GM12878 (cell line): ENCODE results near the gene CLSTN2. TPM values are rescaled to one million over a fixed set of nuclear protein-coding genes. Genes with fewer than 3 reads are reported as not detected.

ENCODE experiments used
- ATAC-seq: fragments of 200-7000 bp; cut with Tn5 transposase; 3 replicates; pipeline ENCODE4 v1.9.1; 2020; ENCODE audit warnings: mild to moderate bottlenecking, moderate library complexity
- BruUV-seq: library from RNA; stranded (reverse); fragments of 400-500 nt; replicated peaks from 2 replicates; lab custom pipeline; 2021; lab: Mats Ljungman, UMichigan
- CTCF ChIA-PET: fragments of 300-600 bp; sonication (Branson Sonifier 250); formaldehyde crosslinking; extraction: SDS; loops from one replicate; lab custom pipeline; 2021; ENCODE audit warnings: inconsistent platforms; lab: Yijun Ruan, JAX
- POLR2A ChIA-PET: fragments of 350-600 bp; formaldehyde crosslinking; extraction: SDS; loops from one replicate; lab custom pipeline; 2021; ENCODE audit warnings: inconsistent platforms; lab: Charles Lee
- RAD21 ChIA-PET: fragments of 300-600 bp; sonication (Branson Sonifier 250); formaldehyde crosslinking; loops from one replicate; lab custom pipeline; 2023; ENCODE audit warnings: antibody characterized with exemption; ENCODE audit not compliant: unreplicated experiment; lab: Charles Lee
- SMC1A ChIA-PET: fragments of 300-600 bp; sonication (Branson Sonifier 250); formaldehyde crosslinking; loops from one replicate; lab custom pipeline; 2023; ENCODE audit not compliant: unreplicated experiment, uncharacterized antibody; lab: Charles Lee
- DNase-seq: peaks from one replicate; pipeline ENCODE4 v3.0.0-alpha.2; 2011; ENCODE audit warnings: low read depth, low spot score
- FAIRE-seq: peaks from 3 replicates; lab custom pipeline; 2011; peaks lifted over from hg19 to GRCh38; lab: Jason Lieb, UNC
- H2AFZ ChIP-seq: 2 replicates; pipeline ENCODE4 v1.6.0; 2011; ENCODE audit warnings: low read depth, low read length, control low read depth; ENCODE audit not compliant: control insufficient read depth
- H3K27ac ChIP-seq: 2 replicates; pipeline ENCODE4 v1.5.1; 2011; ENCODE audit warnings: control low read depth; ENCODE audit not compliant: control insufficient read depth, insufficient read depth
- H3K27me3 ChIP-seq, 2 experiments: replicated peaks in 1 of 2; 2 replicates each; pipeline versions ENCODE4 v1.6.0 to v1.6.1; 2011; ENCODE audit warnings: low read length in 1 of 2; ENCODE audit not compliant: control insufficient read depth in 2 of 2, insufficient read depth in 2 of 2
- H3K36me3 ChIP-seq, 2 experiments: 2 replicates each; pipeline ENCODE4 v1.5.1; 2011; ENCODE audit warnings: low read length in 1 of 2; ENCODE audit not compliant: control insufficient read depth in 2 of 2, insufficient read depth in 2 of 2
- H3K4me1 ChIP-seq: 2 replicates; pipeline ENCODE4 v1.6.1; 2011; ENCODE audit warnings: mild to moderate bottlenecking, low read length, moderate library complexity, mixed read lengths; ENCODE audit not compliant: control insufficient read depth, insufficient read depth
- H3K4me2 ChIP-seq: 2 replicates; pipeline ENCODE4 v1.6.0; 2011; ENCODE audit warnings: control low read depth; ENCODE audit not compliant: control insufficient read depth, insufficient read depth
- H3K4me3 ChIP-seq: fragments of 200-600 bp; sonication (generic); 2 replicates; pipeline ENCODE4 v1.5.1; 2016
- H3K79me2 ChIP-seq: 2 replicates; pipeline ENCODE4 v1.6.0; 2011; ENCODE audit warnings: low read length; ENCODE audit not compliant: control insufficient read depth, insufficient read depth
- H3K9ac ChIP-seq: 2 replicates; pipeline ENCODE4 v1.8.0; 2011; ENCODE audit warnings: low read length, control low read depth, mixed read lengths; ENCODE audit not compliant: control insufficient read depth, insufficient read depth
- H3K9me3 ChIP-seq: replicated peaks from 3 replicates; pipeline ENCODE4 v1.5.1; 2011; ENCODE audit warnings: mild to moderate bottlenecking, low read length; ENCODE audit not compliant: control insufficient read depth, insufficient read depth
- H4K20me1 ChIP-seq: 2 replicates; pipeline ENCODE4 v1.6.0; 2011; ENCODE audit not compliant: control insufficient read depth, insufficient read depth
- ASH2L ChIP-seq: fragments of 300-600, 200-600 bp; sonication (generic); IDR thresholded peaks from 2 replicates; pipeline ENCODE4 v1.6.1; 2017; ENCODE audit warnings: low read depth, mild to moderate bottlenecking, borderline replicate concordance
- FOXM1 ChIP-seq: IDR thresholded peaks from 2 replicates; pipeline ENCODE4 v1.6.1; 2012; ENCODE audit warnings: low read depth, mild to moderate bottlenecking, inconsistent platforms, low read length, moderate library complexity
- HDAC6 ChIP-seq: fragments of 200-600 bp; sonication (generic); IDR thresholded peaks from one replicate; pipeline ENCODE4 v1.8.0; 2017; ENCODE audit warnings: antibody characterized with exemption; ENCODE audit not compliant: unreplicated experiment
- IKZF2 ChIP-seq, 2 experiments: fragments of 450-650 bp; IDR thresholded peaks; 2 replicates each; pipeline ENCODE4 v1.6.1; 2017; ENCODE audit warnings: mild to moderate bottlenecking in 2 of 2, moderate library complexity in 2 of 2
- NFYA ChIP-seq: IDR thresholded peaks from 2 replicates; pipeline ENCODE4 v1.6.1; 2011; ENCODE audit warnings: low read depth, mild to moderate bottlenecking, low read length, improper control_type of control experiment, borderline replicate concordance
- NR2C2 ChIP-seq: IDR thresholded peaks from 2 replicates; pipeline ENCODE4 v1.6.1; 2011; ENCODE audit warnings: borderline replicate concordance, low read depth; ENCODE audit not compliant: control insufficient read depth, insufficient read length
- PAX8 ChIP-seq: fragments of 450-650 bp; IDR thresholded peaks from 2 replicates; pipeline ENCODE4 v1.6.1; 2017; ENCODE audit warnings: mild to moderate bottlenecking, moderate library complexity
- SIN3A ChIP-seq: IDR thresholded peaks from 2 replicates; pipeline ENCODE4 v1.6.1; 2012; ENCODE audit warnings: low read depth, low read length, improper control_type of control experiment
- TARDBP ChIP-seq: IDR thresholded peaks from 2 replicates; pipeline ENCODE4 v1.6.1; 2016; ENCODE audit warnings: borderline replicate concordance
- TBL1XR1 ChIP-seq: IDR thresholded peaks from 2 replicates; pipeline ENCODE4 v1.6.1; 2012; ENCODE audit warnings: low read depth, low read length, improper control_type of control experiment
- ZNF592 ChIP-seq: fragments of 450-650 bp; IDR thresholded peaks from 2 replicates; pipeline ENCODE4 v1.6.1; 2017; ENCODE audit warnings: mild to moderate bottlenecking, moderate library complexity
- WGBS: methylation state at CpG from one replicate; pipeline ENCODE4 v1.1.6; 2016; ENCODE audit warnings: low lambda C conversion rate; ENCODE audit not compliant: insufficient replicate concordance, insufficient coverage; ENCODE audit errors: missing lambda C conversion rate; 5-methylcytosine and 5-hydroxymethylcytosine counted together
- in situ Hi-C: fragments of 300-500 bp; cut with MboI; formaldehyde crosslinking; loops from 9 replicates; pipeline ENCODE4 v1.14.3; 2018; ENCODE audit warnings: mixed read lengths
- intact Hi-C: fragments of 100-400 bp; cut with micrococcal nuclease; formaldehyde crosslinking; loops from one replicate; pipeline ENCODE4 v1.14.2; 2022; ENCODE audit not compliant: unreplicated experiment
- polyA plus RNA-seq, 11 experiments: library from polyadenylated mRNA; depleted of rRNA in 4 of 11; unstranded in 6 of 11; stranded (reverse) in 5 of 11; fragments of >200 nt; fragmentation: Nextera tagmentation in 4 of 11; fragmentation: Illumina TruSeq in 1 of 11; extraction: Ambion mirVana in 4 of 11; extraction: Trizol in 1 of 11; gene quantifications; 1 replicate in 1 of 11; 2 replicates in 10 of 11; pipeline versions ENCODE4 v1.2.1 to v1.2.3, GENCODE V29; 2011 to 2016; ENCODE audit warnings: inconsistent platforms in 2 of 11, missing spikeins in 2 of 11, low read depth in 1 of 11
- total RNA-seq, 4 experiments: library from RNA; depleted of rRNA in 3 of 4; stranded (reverse); fragments of >200 nt in 3 of 4; fragmentation: Illumina TruSeq in 1 of 4; extraction: Trizol in 1 of 4; gene quantifications; 2 replicates each; pipeline versions ENCODE4 v1.2.1 to v1.2.3, GENCODE V29; 2013 to 2021
- TF ChIP-seq, protein P1 (sequence below): IDR thresholded peaks from 2 replicates; pipeline ENCODE4 v1.6.1; 2012; ENCODE audit warnings: low read length, inconsistent platforms

The CLSTN2 gene
- total and polyA plus RNA-seq, 10 of the 15 experiments (the other 5 are each of a cell fraction or from before 2014, with no cell fraction given) = under 0.01 to 0.10 (median under 0.01) TPM; not detected in 5

- Histone ChIP-seq H3K4me2 (no peak overlapping the region), H3K27ac (no peak overlapping the region), H3K9ac (no peak overlapping the region), H3K27me3 (peaks cover 0 to 1% of the 10 kb centered on the region in 2 experiments; a peak in 1 of 4 replicates), H3K4me3 (no peak overlapping the region), H3K9me3 (no peaks in the 10 kb centered on the region), H3K36me3 (no peaks in the 10 kb centered on the region), H4K20me1 (no peaks in the 10 kb centered on the region), H3K79me2 (no peaks in the 10 kb centered on the region), H2AFZ (no peak overlapping the region), H3K4me1 (no peaks in the 10 kb centered on the region)
- TF ChIP-seq, protein P1, sequence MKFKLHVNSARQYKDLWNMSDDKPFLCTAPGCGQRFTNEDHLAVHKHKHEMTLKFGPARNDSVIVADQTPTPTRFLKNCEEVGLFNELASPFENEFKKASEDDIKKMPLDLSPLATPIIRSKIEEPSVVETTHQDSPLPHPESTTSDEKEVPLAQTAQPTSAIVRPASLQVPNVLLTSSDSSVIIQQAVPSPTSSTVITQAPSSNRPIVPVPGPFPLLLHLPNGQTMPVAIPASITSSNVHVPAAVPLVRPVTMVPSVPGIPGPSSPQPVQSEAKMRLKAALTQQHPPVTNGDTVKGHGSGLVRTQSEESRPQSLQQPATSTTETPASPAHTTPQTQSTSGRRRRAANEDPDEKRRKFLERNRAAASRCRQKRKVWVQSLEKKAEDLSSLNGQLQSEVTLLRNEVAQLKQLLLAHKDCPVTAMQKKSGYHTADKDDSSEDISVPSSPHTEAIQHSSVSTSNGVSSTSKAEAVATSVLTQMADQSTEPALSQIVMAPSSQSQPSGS = no peak
- no peak for TF ChIP-seq SIN3A
- TF ChIP-seq ZNF592 = no peak
- TF ChIP-seq PAX8 = no peak
- no peak for TF ChIP-seq TBL1XR1
- no peak for TF ChIP-seq IKZF2 (IDR thresholded peaks at IDR 0.05)
- no peak for TF ChIP-seq TARDBP
- TF ChIP-seq FOXM1 = no peak
- TF ChIP-seq HDAC6 = no peak
- no peak for TF ChIP-seq NR2C2
- no peak for TF ChIP-seq ASH2L
- TF ChIP-seq NFYA = no peak
- ChIA-PET CTCF (interaction anchor here (0.7 kb wide), 1 partner anchor 843 kb away, joined by 3 read pairs; no protein-coding TSS in a partner anchor), RAD21 (no interaction called here), SMC1A (interaction anchor here (0.9 kb wide), 1 partner anchor 436 kb away, joined by 3 read pairs; no protein-coding TSS in a partner anchor), POLR2A (no interaction called here)
- intact Hi-C loops (no loop called here), in situ Hi-C loops (no loop called here)
- BruUV-seq = no TSS peak
- WGBS = 35% methylated on average over 3 of the region's 3 CpGs
- DNase-seq (no peak), FAIRE-seq (no peak), ATAC-seq (no peak)
Observed at GRCh38 chr3:140296796-140297352, 361.9 kb downstream of the CLSTN2 start.
